Lower lobe of right lung (tissue), 2 donors: Measurements from ENCODE around the gene OR1J4. TPM values are rescaled to one million over a fixed set of nuclear protein-coding genes. Genes with fewer than 3 reads are reported as not detected.
"Not testable (repeated sequence)": the region's sequence is repeated elsewhere in the genome, so short reads cannot be mapped to it uniquely, and the experiment has no call there.

ENCODE experiments used
- ATAC-seq, 2 donors: fragments of 200-7000 bp; cut with Tn5 transposase; one replicate each; pipeline ENCODE4 v1.9.1; 2020 to 2022; ENCODE audit warnings: mild to moderate bottlenecking in 2 of 2, moderate library complexity in 2 of 2
- DNase-seq: peaks from one replicate; pipeline ENCODE4 v3.0.0-alpha.2; 2020
- H3K27ac ChIP-seq: fragments of 200-600 bp; one replicate; pipeline ENCODE4 v1.8.0; 2022
- H3K27me3 ChIP-seq: fragments of 200-600 bp; one replicate; pipeline ENCODE4 v1.8.0; 2022; ENCODE audit warnings: low read depth
- H3K36me3 ChIP-seq: fragments of 200-600 bp; one replicate; pipeline ENCODE4 v1.8.0; 2022; ENCODE audit warnings: mild to moderate bottlenecking
- H3K4me1 ChIP-seq: fragments of 200-600 bp; one replicate; pipeline ENCODE4 v1.8.0; 2022
- H3K4me3 ChIP-seq: fragments of 200-600 bp; one replicate; pipeline ENCODE4 v1.8.0; 2022; ENCODE audit warnings: mild to moderate bottlenecking
- H3K9me3 ChIP-seq: fragments of 200-600 bp; one replicate; pipeline ENCODE4 v1.8.0; 2022
- intact Hi-C: fragments of 100-400 bp; cut with DNase I; formaldehyde crosslinking; loops from one replicate; pipeline ENCODE4 v1.11.0; 2022
- total RNA-seq: library from RNA; stranded (reverse); fragmentation: NEBNext Ultra II Directional; extraction: Animal tissue kit (Norgen Biotek cat#: 25700); gene quantifications from one replicate; pipeline ENCODE4 v1.2.1, GENCODE V29; 2021
- TF ChIP-seq, protein P1 (sequence below): fragments of 200-600 bp; IDR thresholded peaks from one replicate; pipeline ENCODE4 v1.8.0; 2022; ENCODE audit warnings: antibody characterized with exemption, mild to moderate bottlenecking
- donor health status: DM: no; HTN: yes; CAD: no; lungs with severe emphysema.

Gene OR1J4
- total RNA-seq, 1 donor from 2014 or later: not detected

GRCh38 chr9:122526602-122527001 is 7.7 kb downstream of the OR1J4 start:
- Histone ChIP-seq H3K36me3 (no peaks in the 10 kb centered on the region), H3K27me3 (no peaks in the 10 kb centered on the region), H3K9me3 (no peaks in the 10 kb centered on the region), H3K27ac (no peak overlapping the region), H3K4me1 (no peaks in the 10 kb centered on the region), H3K4me3 (no peak overlapping the region)
- DNase-seq (no peak), ATAC-seq (no peak)
- TF ChIP-seq, protein P1, sequence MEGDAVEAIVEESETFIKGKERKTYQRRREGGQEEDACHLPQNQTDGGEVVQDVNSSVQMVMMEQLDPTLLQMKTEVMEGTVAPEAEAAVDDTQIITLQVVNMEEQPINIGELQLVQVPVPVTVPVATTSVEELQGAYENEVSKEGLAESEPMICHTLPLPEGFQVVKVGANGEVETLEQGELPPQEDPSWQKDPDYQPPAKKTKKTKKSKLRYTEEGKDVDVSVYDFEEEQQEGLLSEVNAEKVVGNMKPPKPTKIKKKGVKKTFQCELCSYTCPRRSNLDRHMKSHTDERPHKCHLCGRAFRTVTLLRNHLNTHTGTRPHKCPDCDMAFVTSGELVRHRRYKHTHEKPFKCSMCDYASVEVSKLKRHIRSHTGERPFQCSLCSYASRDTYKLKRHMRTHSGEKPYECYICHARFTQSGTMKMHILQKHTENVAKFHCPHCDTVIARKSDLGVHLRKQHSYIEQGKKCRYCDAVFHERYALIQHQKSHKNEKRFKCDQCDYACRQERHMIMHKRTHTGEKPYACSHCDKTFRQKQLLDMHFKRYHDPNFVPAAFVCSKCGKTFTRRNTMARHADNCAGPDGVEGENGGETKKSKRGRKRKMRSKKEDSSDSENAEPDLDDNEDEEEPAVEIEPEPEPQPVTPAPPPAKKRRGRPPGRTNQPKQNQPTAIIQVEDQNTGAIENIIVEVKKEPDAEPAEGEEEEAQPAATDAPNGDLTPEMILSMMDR: no peak
- intact Hi-C loops: no loop called here

GRCh38 chr9:122527193-122527592 is 8.3 kb downstream of the OR1J4 start, which contains the start of gene OR1N1:
OR1N1 (minus strand) TSS chr9:122527293; CDS start chr9:122527293, 0 bp downstream.
- TF ChIP-seq, protein P1: no peak
- Histone ChIP-seq H3K9me3 (no peaks in the 10 kb centered on the region), H3K4me3 (no peak within 1 kb of the TSS), H3K27ac (no peak within 1 kb of the TSS), H3K4me1 (no peaks in the 10 kb centered on the region), H3K27me3 (no peaks in the 10 kb centered on the region), H3K36me3 (no peaks in the 10 kb centered on the region)
- DNase-seq: no peak
- ATAC-seq: no peak
- intact Hi-C loops: no loop called here

DNA sequence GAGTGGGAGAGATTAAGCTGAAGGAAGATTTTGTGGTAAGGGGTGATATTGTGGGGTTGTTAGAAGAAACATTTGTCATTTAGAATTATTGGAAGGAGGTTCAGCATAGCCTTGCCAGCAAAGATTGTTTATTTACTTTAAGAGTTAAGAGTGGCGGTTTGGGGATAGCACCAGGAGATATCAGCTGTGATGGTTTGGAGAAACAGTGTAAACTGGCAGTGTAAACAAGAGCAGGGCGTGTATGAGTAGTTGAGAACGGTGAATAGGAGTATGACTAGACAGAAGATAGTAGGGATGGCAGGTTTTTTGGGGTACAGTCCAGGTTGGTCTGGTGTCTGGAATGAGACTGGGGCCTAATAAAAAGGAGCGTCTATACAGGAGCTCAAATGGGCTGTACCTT is 12.2 kb downstream of the OR1J4 start:
- H3K27ac ChIP-seq, H3K9me3 ChIP-seq, H3K4me1 ChIP-seq, intact Hi-C loops, ATAC-seq, DNase-seq, H3K4me3 ChIP-seq, H3K27me3 ChIP-seq, H3K36me3 ChIP-seq: not testable (repeated sequence)

DNA sequence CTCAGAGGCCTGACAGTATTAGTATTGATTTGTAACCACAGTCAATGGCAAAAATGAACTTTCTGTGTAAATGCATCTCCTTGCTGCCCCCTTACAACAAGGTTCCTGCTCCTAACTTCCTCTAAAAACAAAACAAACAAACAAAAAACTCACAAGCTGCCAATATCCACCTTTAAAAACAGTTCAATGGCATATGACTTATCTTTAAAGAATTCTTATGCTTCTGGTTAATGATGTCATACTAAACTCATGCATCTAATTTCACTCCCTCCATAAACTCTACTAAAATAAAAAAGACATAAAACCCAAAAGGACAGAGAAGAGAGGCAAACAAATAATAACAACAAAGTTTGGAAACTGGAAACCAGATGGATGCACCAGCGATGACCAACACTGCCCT is 17.2 kb downstream of the OR1J4 start:
- H3K4me3 ChIP-seq: no peak overlapping the region
- no peaks in the 10 kb centered on the region for H3K9me3 ChIP-seq
- no peak overlapping the region for H3K27ac ChIP-seq
- ATAC-seq (no peak), DNase-seq (no peak)
- TF ChIP-seq, protein P1: no peak
- H3K36me3 ChIP-seq: no peaks in the 10 kb centered on the region
- intact Hi-C loops: no loop called here
- H3K27me3 ChIP-seq: no peaks in the 10 kb centered on the region
- H3K4me1 ChIP-seq: no peaks in the 10 kb centered on the region

- H3K27me3 ChIP-seq, H3K36me3 ChIP-seq, H3K9me3 ChIP-seq, H3K27ac ChIP-seq, DNase-seq, intact Hi-C loops, ATAC-seq, H3K4me1 ChIP-seq, H3K4me3 ChIP-seq: not testable (repeated sequence)
Observed at GRCh38 chr9:122537066-122537465, 18.1 kb downstream of the OR1J4 start.

DNA sequence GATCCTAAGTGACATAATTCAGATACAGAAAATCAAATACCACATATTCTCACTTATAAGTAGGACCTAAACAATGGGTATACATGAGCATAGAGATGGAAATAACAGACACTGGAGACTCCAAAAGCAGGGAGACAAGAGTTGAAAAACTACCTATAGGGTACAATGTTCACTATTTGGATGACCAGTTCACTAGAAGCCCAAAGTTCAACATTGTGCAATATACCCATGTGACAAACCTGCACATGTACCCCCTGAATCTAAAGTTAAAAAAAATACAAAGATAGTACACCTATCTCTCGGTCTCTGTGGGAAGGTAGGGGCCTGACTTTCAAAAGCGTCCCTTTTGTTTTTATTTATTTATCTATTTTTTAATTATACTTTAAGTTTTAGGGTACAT is 19.8 kb downstream of the OR1J4 start:
- no peak for ATAC-seq

More for the DNA sequence above, 19.8 kb downstream of the OR1J4 start:
- Histone ChIP-seq H3K36me3 (no peaks in the 10 kb centered on the region), H3K27ac (no peak overlapping the region), H3K9me3 (no peaks in the 10 kb centered on the region), H3K4me3 (no peak overlapping the region), H3K4me1 (no peaks in the 10 kb centered on the region), H3K27me3 (no peaks in the 10 kb centered on the region)
- DNase-seq: no peak
- intact Hi-C loops: no loop called here
- TF ChIP-seq, protein P1: no peak
